Fibroblast of mammary gland (primary cell): ENCODE measurements around the gene ADTRP.

Experiments used
- DNase-seq: peaks from one replicate; pipeline ENCODE4 v3.0.0-alpha.2; 2010; ENCODE audit warnings: low read depth
- H3K4me3 ChIP-seq: 2 replicates; pipeline ENCODE4 v1.5.1; 2011; ENCODE audit warnings: low read depth, mild to moderate bottlenecking, low read length, moderate library complexity; ENCODE audit not compliant: control insufficient read depth
- CTCF ChIP-seq: conservative IDR thresholded peaks from 2 replicates; pipeline ENCODE4 v1.5.1; 2011; ENCODE audit warnings: low read depth, low read length, inconsistent platforms; ENCODE audit not compliant: control insufficient read depth, insufficient read depth

Gene ADTRP

GRCh38 chr6:11752360-11752759 lies 26.2 kb downstream of the ADTRP start:
- TF ChIP-seq CTCF, result no peak
- peak; percentile 80 for DNase-seq
- H3K4me3 ChIP-seq, result no peak overlapping the region

GRCh38 chr6:11750682-11751081 lies 27.9 kb downstream of the ADTRP start:
- no peak for DNase-seq
- no peak overlapping the region for H3K4me3 ChIP-seq
- TF ChIP-seq CTCF, result no peak

- H3K4me3 ChIP-seq, result no peak overlapping the region
- TF ChIP-seq CTCF, result no peak
- no peak for DNase-seq
These were observed 29.9 kb downstream of the ADTRP start for GRCh38 chr6:11748591-11749210.

- no peak overlapping the region for H3K4me3 ChIP-seq
- TF ChIP-seq CTCF, result no peak
- DNase-seq, result no peak
These were observed 31.6 kb downstream of the ADTRP start for GRCh38 chr6:11747021-11747420.

- no peak for TF ChIP-seq CTCF
- no peak overlapping the region for H3K4me3 ChIP-seq
- DNase-seq, result peak; percentile 94
These were observed 33.9 kb downstream of the ADTRP start for GRCh38 chr6:11744753-11745152.

GRCh38 chr6:11744101-11744500 lies 34.5 kb downstream of the ADTRP start:
- no peak overlapping the region for H3K4me3 ChIP-seq
- DNase-seq, result no peak

More at GRCh38 chr6:11744101-11744500, 34.5 kb downstream of the ADTRP start:
- TF ChIP-seq CTCF, result no peak
